HL-60 (cell line): Measurements from ENCODE around the gene FNBP1L.

Source experiments
- POLR2AphosphoS5 ChIP-seq: IDR thresholded peaks from 2 replicates; pipeline ENCODE4 v1.6.1; 2012; ENCODE audit warnings: low read depth
- SPI1 ChIP-seq: IDR thresholded peaks from 2 replicates; pipeline ENCODE4 v1.6.1; 2012; ENCODE audit warnings: low read depth, mild to moderate bottlenecking, borderline replicate concordance
- TF ChIP-seq, protein P1 (sequence below): IDR thresholded peaks from one replicate; pipeline ENCODE4 v1.5.1; 2011; ENCODE audit warnings: low read length, control low read depth, inconsistent platforms; ENCODE audit not compliant: insufficient read depth

- TF ChIP-seq, protein P1, sequence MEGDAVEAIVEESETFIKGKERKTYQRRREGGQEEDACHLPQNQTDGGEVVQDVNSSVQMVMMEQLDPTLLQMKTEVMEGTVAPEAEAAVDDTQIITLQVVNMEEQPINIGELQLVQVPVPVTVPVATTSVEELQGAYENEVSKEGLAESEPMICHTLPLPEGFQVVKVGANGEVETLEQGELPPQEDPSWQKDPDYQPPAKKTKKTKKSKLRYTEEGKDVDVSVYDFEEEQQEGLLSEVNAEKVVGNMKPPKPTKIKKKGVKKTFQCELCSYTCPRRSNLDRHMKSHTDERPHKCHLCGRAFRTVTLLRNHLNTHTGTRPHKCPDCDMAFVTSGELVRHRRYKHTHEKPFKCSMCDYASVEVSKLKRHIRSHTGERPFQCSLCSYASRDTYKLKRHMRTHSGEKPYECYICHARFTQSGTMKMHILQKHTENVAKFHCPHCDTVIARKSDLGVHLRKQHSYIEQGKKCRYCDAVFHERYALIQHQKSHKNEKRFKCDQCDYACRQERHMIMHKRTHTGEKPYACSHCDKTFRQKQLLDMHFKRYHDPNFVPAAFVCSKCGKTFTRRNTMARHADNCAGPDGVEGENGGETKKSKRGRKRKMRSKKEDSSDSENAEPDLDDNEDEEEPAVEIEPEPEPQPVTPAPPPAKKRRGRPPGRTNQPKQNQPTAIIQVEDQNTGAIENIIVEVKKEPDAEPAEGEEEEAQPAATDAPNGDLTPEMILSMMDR: no peak
- no peak for TF ChIP-seq SPI1
- no peak for TF ChIP-seq POLR2AphosphoS5
Observed at GRCh38 chr1:93506126-93506525, 58.2 kb downstream of the FNBP1L start.
